Stomach (tissue), 9 donors: ENCODE data around the gene ACTR5. TPM values are rescaled to one million over a fixed set of nuclear protein-coding genes. Genes with fewer than 3 reads are reported as not detected.

Experiments used
- DNase-seq, 2 donors: peaks; one replicate each; pipeline versions ENCODE4 v3.0.0 to v3.0.0-alpha.2; 2013 to 2019
- H3K27ac ChIP-seq, 5 donors: fragments of 200-600 bp in 4 of 5; sonication (generic) in 4 of 5; one replicate each; pipeline ENCODE4 v1.5.1; 2013 to 2019; ENCODE audit warnings: mild to moderate bottlenecking in 1 of 5, moderate library complexity in 1 of 5
- H3K27me3 ChIP-seq, 3 donors: fragments of 200-600 bp; sonication (generic); one replicate each; pipeline ENCODE4 v1.5.1; 2017 to 2019; ENCODE audit warnings: mixed run types in 1 of 3
- H3K36me3 ChIP-seq, 4 donors: fragments of 200-600 bp; sonication (generic); 1 replicate in 3 of 4; 2 replicates in 1 of 4; pipeline ENCODE4 v1.5.1; 2016 to 2019
- H3K4me1 ChIP-seq, 4 donors: fragments of 200-600 bp; sonication (generic); one replicate each; pipeline ENCODE4 v1.5.1; 2016 to 2019
- H3K4me3 ChIP-seq, 4 donors: fragments of 200-600 bp; sonication (generic) in 3 of 4; one replicate each; pipeline ENCODE4 v1.5.1; 2016 to 2019; ENCODE audit warnings: mild to moderate bottlenecking in 1 of 4
- H3K9me3 ChIP-seq, 4 donors: fragments of 200-600 bp; sonication (generic); one replicate each; pipeline ENCODE4 v1.5.1; 2016 to 2019
- EP300 ChIP-seq: sonication (generic); formaldehyde crosslinking; IDR thresholded peaks from one replicate; pipeline ENCODE4 v1.6.1; 2017; ENCODE audit warnings: antibody characterized with exemption
- POLR2A ChIP-seq, 4 donors: fragments of 450-650 bp; IDR thresholded peaks; one replicate each; pipeline ENCODE4 v1.6.1; 2016; ENCODE audit warnings: antibody characterized with exemption in 4 of 4, control low read depth in 2 of 4, mild to moderate bottlenecking in 1 of 4, moderate library complexity in 1 of 4
- POLR2AphosphoS5 ChIP-seq, 3 donors: sonication (generic); formaldehyde crosslinking; IDR thresholded peaks; one replicate each; pipeline ENCODE4 v1.6.1; 2016; ENCODE audit warnings: antibody characterized with exemption in 3 of 3
- WGBS, 5 donors: extraction: QIAGEN DNeasy Blood & Tissue Kit in 3 of 5; methylation state at CpG; one replicate each; pipeline versions ENCODE4 v1.1.5 to v1.1.7; 2013 to 2018; 5-methylcytosine and 5-hydroxymethylcytosine counted together
- intact Hi-C: fragments of 100-400 bp; cut with DNase I; formaldehyde crosslinking; loops from one replicate; pipeline ENCODE4 v1.15.1; 2023; ENCODE audit warnings: low total_unique reads
- polyA plus RNA-seq, 3 donors: library from polyadenylated mRNA; stranded (reverse); fragments of 200-250 nt; gene quantifications; one replicate each; pipeline ENCODE4 v1.2.3, GENCODE V29; 2013
- total RNA-seq, 5 donors: library from RNA; depleted of rRNA; stranded (reverse); fragments of >200 nt; gene quantifications; one replicate each; pipeline versions ENCODE4 v1.1.0 to v1.2.3, GENCODE V29; 2014 to 2016
- TF ChIP-seq, protein P1 (sequence below), 7 experiments: fragments of 450-650 bp in 4 of 7; fragments of 200-600 bp in 3 of 7; sonication (generic) in 3 of 7; IDR thresholded peaks; one replicate each; pipeline ENCODE4 v1.5.1; 2016 to 2019; ENCODE audit warnings: antibody characterized with exemption in 7 of 7, control low read depth in 2 of 7, mild to moderate bottlenecking in 1 of 7
- donor health status: healthy with polysubstance abuse.
- donor health status: Bipolar disorder and iron deficiency.
- donor health status: healthy.

The ACTR5 gene
- total and polyA plus RNA-seq, 8 donors = 3.6 to 68.1 (median 6.5) TPM

DNA sequence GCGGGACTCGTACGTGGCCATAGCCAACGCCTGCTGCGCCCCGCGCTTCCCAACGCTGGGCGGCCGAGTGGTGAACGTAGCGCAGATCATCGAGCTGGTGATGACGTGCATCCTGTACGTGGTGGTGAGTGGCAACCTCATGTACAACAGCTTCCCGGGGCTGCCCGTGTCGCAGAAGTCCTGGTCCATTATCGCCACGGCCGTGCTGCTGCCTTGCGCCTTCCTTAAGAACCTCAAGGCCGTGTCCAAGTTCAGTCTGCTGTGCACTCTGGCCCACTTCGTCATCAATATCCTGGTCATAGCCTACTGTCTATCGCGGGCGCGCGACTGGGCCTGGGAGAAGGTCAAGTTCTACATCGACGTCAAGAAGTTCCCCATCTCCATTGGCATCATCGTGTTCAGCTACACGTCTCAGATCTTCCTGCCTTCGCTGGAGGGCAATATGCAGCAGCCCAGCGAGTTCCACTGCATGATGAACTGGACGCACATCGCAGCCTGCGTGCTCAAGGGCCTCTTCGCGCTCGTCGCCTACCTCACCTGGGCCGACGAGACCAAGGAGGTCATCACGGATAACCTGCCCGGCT, 20.6 kb upstream of the ACTR5 start:
- Histone ChIP-seq H3K27me3 (peaks cover 74 to 100% (median 100%) of the 10 kb centered on the region in 3 donors), H3K27ac (no peak overlapping the region), H3K4me3 (no peak overlapping the region), H3K9me3 (peaks cover 0 to 11% (median 0%) of the 10 kb centered on the region in 4 donors), H3K4me1 (peaks cover 25 to 81% (median 54%) of the 10 kb centered on the region in 4 donors), H3K36me3 (no peaks in the 10 kb centered on the region)
- TF ChIP-seq EP300 = no peak
- TF ChIP-seq, protein P1, sequence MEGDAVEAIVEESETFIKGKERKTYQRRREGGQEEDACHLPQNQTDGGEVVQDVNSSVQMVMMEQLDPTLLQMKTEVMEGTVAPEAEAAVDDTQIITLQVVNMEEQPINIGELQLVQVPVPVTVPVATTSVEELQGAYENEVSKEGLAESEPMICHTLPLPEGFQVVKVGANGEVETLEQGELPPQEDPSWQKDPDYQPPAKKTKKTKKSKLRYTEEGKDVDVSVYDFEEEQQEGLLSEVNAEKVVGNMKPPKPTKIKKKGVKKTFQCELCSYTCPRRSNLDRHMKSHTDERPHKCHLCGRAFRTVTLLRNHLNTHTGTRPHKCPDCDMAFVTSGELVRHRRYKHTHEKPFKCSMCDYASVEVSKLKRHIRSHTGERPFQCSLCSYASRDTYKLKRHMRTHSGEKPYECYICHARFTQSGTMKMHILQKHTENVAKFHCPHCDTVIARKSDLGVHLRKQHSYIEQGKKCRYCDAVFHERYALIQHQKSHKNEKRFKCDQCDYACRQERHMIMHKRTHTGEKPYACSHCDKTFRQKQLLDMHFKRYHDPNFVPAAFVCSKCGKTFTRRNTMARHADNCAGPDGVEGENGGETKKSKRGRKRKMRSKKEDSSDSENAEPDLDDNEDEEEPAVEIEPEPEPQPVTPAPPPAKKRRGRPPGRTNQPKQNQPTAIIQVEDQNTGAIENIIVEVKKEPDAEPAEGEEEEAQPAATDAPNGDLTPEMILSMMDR (IDR thresholded peaks at IDR 0.05) = no peak
- no peak for TF ChIP-seq POLR2AphosphoS5 (IDR thresholded peaks at IDR 0.05)
- TF ChIP-seq POLR2A (IDR thresholded peaks at IDR 0.05) = no peak
- intact Hi-C loops = no loop called here
- peak in 1 of 2 donors; percentile 14 for DNase-seq
- WGBS, 5 donors = 6 to 10% (median 7%) methylated on average over 33 to 46 of the region's 46 CpGs

DNA sequence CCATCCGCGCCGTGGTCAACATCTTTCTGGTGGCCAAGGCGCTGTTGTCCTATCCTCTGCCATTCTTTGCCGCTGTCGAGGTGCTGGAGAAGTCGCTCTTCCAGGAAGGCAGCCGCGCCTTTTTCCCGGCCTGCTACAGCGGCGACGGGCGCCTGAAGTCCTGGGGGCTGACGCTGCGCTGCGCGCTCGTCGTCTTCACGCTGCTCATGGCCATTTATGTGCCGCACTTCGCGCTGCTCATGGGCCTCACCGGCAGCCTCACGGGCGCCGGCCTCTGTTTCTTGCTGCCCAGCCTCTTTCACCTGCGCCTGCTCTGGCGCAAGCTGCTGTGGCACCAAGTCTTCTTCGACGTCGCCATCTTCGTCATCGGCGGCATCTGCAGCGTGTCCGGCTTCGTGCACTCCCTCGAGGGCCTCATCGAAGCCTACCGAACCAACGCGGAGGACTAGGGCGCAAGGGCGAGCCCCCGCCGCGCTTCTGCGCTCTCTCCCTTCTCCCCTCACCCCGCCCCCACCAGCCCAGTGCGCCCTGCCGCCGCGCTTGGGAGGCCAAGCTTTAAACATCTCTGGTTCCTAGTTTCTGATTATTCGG, 20.0 kb upstream of the ACTR5 start:
- intact Hi-C loops = no loop called here
- no peak overlapping the region for H3K4me3 ChIP-seq

DNA sequence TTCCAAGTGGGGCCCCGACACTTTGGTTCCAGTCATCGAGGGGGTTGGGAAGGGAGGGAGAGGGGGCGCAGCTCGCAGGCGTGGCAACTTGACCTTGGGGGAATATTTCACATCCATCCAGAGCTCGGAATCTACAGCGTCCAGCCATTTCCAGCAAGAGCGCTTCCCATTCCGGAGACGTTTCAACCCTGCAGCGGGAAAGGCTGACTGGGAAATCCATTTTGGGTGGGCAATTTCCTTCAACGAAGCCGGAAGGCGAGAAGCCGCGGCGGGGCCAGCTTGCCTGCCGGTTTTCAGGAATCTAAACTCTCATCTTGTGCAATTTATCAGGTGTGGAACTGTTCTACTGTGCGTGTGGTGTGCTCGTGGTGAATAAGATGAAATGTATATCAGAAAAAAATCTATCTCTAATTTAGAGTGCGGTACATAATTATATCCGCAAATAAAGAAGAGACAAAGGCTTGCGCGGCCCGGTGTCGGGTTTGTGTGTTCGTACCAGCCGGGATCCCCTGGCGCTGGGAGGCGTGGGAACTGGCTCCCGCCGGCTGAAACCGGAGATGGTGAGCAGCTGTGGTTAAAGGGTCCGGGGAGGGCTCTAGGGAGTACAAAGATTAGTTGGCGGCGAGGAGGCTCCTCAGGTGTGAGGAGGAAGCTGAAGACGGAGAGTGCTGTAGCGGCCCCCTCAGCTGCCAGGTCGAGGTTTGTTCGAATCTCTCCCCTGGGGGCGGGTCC, 19.2 kb upstream of the ACTR5 start:
- intact Hi-C loops = no loop called here
- no peak overlapping the region for H3K27ac ChIP-seq
- peak in 1 of 2 donors; percentile 29 for DNase-seq
- H3K4me1 ChIP-seq = peaks cover 24 to 68% (median 47%) of the 10 kb centered on the region in 4 donors
- H3K27me3 ChIP-seq = peaks cover 66 to 100% (median 95%) of the 10 kb centered on the region in 3 donors
- H3K9me3 ChIP-seq = peaks cover 0 to 11% (median 0%) of the 10 kb centered on the region in 4 donors
- H3K4me3 ChIP-seq = no peak overlapping the region
- WGBS, 5 donors = 3 to 5% (median 5%) methylated on average over 41 of the region's 41 CpGs
- no peaks in the 10 kb centered on the region for H3K36me3 ChIP-seq
- TF ChIP-seq EP300 (no peak), POLR2A (IDR thresholded peaks at IDR 0.05) (no peak), POLR2AphosphoS5 (IDR thresholded peaks at IDR 0.05) (no peak)
- TF ChIP-seq, protein P1 (IDR thresholded peaks at IDR 0.05) = no peak

More for the DNA sequence above, 20.0 kb upstream of the ACTR5 start:
- peaks cover 25 to 76% (median 51%) of the 10 kb centered on the region in 4 donors for H3K4me1 ChIP-seq
- peaks cover 0 to 11% (median 0%) of the 10 kb centered on the region in 4 donors for H3K9me3 ChIP-seq
- WGBS, 5 donors = 4 to 7% (median 6%) methylated on average over 45 to 56 of the region's 56 CpGs
- H3K27me3 ChIP-seq = peaks cover 74 to 100% (median 100%) of the 10 kb centered on the region in 3 donors
- no peak overlapping the region for H3K27ac ChIP-seq
- DNase-seq = peak in 1 of 2 donors; percentile 23
- TF ChIP-seq, protein P1 (IDR thresholded peaks at IDR 0.05) = no peak
- TF ChIP-seq POLR2A (IDR thresholded peaks at IDR 0.05) (no peak), POLR2AphosphoS5 (IDR thresholded peaks at IDR 0.05) (no peak), EP300 (no peak)
- H3K36me3 ChIP-seq = no peaks in the 10 kb centered on the region

DNA sequence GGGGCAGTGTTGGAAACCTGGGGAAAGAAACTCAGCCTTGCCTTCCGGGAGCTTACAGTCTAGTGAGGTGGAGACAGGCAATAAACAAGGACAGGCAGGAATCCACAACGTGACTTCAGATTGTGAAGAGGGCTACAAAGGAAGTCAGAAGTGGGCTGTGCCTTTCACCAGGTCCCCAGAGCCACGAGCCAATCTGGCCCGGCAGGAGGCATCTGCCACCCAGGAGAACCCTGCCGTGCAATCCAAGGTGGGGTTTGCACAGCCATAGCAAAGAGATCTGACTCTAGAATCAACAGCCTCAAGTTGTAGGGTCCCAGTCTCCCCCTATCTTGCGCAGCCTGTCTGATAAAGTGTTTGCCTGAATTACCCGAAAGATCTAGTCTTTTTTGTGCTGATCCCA, 18.5 kb upstream of the ACTR5 start:
- WGBS, 5 donors = 6 to 15% (median 7%) methylated on average over 6 to 7 of the region's 7 CpGs

More for the DNA sequence above, 18.5 kb upstream of the ACTR5 start:
- Histone ChIP-seq H3K9me3 (peaks cover 0 to 11% (median 0%) of the 10 kb centered on the region in 4 donors), H3K36me3 (no peaks in the 10 kb centered on the region), H3K4me1 (peaks cover 17 to 61% (median 44%) of the 10 kb centered on the region in 4 donors), H3K27ac (no peak overlapping the region), H3K27me3 (peaks cover 61 to 100% (median 93%) of the 10 kb centered on the region in 3 donors), H3K4me3 (no peak overlapping the region)
- no peak for DNase-seq
- TF ChIP-seq EP300 = no peak
- TF ChIP-seq, protein P1 (IDR thresholded peaks at IDR 0.05) = no peak
- TF ChIP-seq POLR2A (IDR thresholded peaks at IDR 0.05) = no peak
- TF ChIP-seq POLR2AphosphoS5 (IDR thresholded peaks at IDR 0.05) = no peak
- intact Hi-C loops = no loop called here
